GM19043 (cell line): ENCODE data around the gene MAST2.

ENCODE experiments used
- ATAC-seq: cut with Tn5 transposase; IDR thresholded peaks from one replicate; pipeline ENCODE4 v1.9.1; 2021; ENCODE audit warnings: low read depth; ENCODE audit not compliant: unreplicated experiment

MAST2 gene

GRCh38 chr1:45803299-45803780 is at the start of gene MAST2:
MAST2 (plus strand) TSS chr1:45803612; CDS start chr1:45803896, 284 bp downstream.
- peak; percentile 81 for ATAC-seq

- no peak for ATAC-seq
Observed at GRCh38 chr1:45755697-45756096, 47.7 kb upstream of the MAST2 start.

GRCh38 chr1:45762291-45762690 is 41.1 kb upstream of the MAST2 start:
- no peak for ATAC-seq

GRCh38 chr1:45765999-45766792 is 37.2 kb upstream of the MAST2 start:
- ATAC-seq = no peak

GRCh38 chr1:45767035-45767434 is 36.4 kb upstream of the MAST2 start:
- ATAC-seq = no peak

- ATAC-seq = no peak
Observed at GRCh38 chr1:45769261-45769932, 34.0 kb upstream of the MAST2 start.

- ATAC-seq = no peak
Observed at GRCh38 chr1:45772971-45773370, 30.4 kb upstream of the MAST2 start.

- no peak for ATAC-seq
Observed at GRCh38 chr1:45775794-45776193, 27.6 kb upstream of the MAST2 start.

GRCh38 chr1:45785583-45785982 is 17.8 kb upstream of the MAST2 start:
- no peak for ATAC-seq

- ATAC-seq = no peak
Observed at GRCh38 chr1:45787905-45788304, 15.5 kb upstream of the MAST2 start.

GRCh38 chr1:45789601-45790000 is 13.8 kb upstream of the MAST2 start:
- no peak for ATAC-seq

GRCh38 chr1:45792744-45793143 is 10.7 kb upstream of the MAST2 start:
- ATAC-seq = no peak

- no peak for ATAC-seq
Observed at GRCh38 chr1:45793942-45794604, 9.3 kb upstream of the MAST2 start.

- no peak for ATAC-seq
Observed at GRCh38 chr1:45796381-45796780, 7.0 kb upstream of the MAST2 start.

GRCh38 chr1:45796946-45797345 is 6.5 kb upstream of the MAST2 start:
- no peak for ATAC-seq

GRCh38 chr1:45800899-45801298 is 2.5 kb upstream of the MAST2 start:
- ATAC-seq = no peak

GRCh38 chr1:45802343-45803298 is 791 bp upstream of the MAST2 start:
- ATAC-seq = no peak

GRCh38 chr1:45803781-45804668 is 613 bp downstream of the MAST2 start:
- peak; percentile 18 for ATAC-seq

GRCh38 chr1:45804669-45804969 is 1.2 kb downstream of the MAST2 start:
- no peak for ATAC-seq
